Choroid plexus epithelial cell (primary cell): ENCODE measurements around the gene INPP5J.

ENCODE experiments used
- DNase-seq: peaks from one replicate; pipeline ENCODE4 v3.0.0-alpha.2; 2010; ENCODE audit warnings: low read depth
- H3K4me3 ChIP-seq: 2 replicates; pipeline ENCODE4 v1.5.1; 2011; ENCODE audit warnings: low read depth, mild to moderate bottlenecking, control low read depth, low read length, moderate library complexity
- CTCF ChIP-seq: conservative IDR thresholded peaks from 2 replicates; pipeline ENCODE4 v1.5.1; 2011; ENCODE audit warnings: low read depth, mild to moderate bottlenecking, control low read depth, inconsistent platforms, low read length, moderate library complexity

Gene INPP5J

GRCh38 chr22:31080164-31080847, 42.5 kb upstream of the INPP5J start:
- DNase-seq = no peak
- TF ChIP-seq CTCF = no peak
- peak overlapping the region; percentile 87 for H3K4me3 ChIP-seq

DNA sequence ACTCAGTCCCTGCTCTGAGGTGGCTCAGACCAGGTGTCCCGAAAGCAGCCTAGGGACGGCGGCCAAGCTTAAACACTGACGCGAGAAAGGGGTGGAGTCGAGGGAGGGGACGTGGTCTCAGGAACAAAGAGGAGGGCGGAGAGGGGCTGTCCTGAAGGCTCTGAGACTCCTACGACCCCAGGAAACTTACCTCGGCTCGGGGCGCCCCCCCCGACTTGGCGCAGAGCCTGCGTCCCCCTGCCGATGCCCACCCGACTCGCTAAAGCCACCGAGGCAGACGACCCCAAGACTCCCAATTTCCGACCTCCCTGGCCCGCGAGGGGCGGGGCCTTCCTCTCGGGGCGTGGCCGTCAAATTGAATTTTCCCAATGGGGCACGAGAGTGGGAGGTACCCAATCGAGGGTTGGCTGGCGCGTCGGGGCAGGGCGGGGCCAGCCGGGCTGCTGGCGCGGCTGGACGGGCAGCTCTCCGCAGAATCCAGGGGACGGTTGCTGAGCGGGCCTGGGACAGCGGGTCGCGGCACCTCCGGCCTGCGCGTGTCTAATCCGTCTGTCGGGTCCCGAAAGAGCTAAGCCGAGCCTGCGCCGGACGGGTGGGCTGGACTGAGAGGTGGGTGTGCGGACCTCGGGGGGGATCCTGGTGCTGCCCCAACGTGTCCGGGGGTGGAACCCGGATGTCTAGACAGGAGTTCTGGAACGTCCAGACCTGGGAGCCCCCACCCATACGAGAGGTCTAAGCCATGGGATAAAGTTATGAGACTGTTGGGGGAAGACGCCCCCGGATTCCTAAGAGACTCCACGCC, 41.7 kb upstream of the INPP5J start, which contains the start of gene SMTN:
TSS of gene SMTN (plus strand) at position 471 of the 802 bp plus-strand sequence. CDS start 1,941 bp downstream, outside the sequence.
- peak within 1 kb of the TSS; percentile 87 for H3K4me3 ChIP-seq
- DNase-seq = peak; percentile 87
- TF ChIP-seq CTCF = no peak

DNA sequence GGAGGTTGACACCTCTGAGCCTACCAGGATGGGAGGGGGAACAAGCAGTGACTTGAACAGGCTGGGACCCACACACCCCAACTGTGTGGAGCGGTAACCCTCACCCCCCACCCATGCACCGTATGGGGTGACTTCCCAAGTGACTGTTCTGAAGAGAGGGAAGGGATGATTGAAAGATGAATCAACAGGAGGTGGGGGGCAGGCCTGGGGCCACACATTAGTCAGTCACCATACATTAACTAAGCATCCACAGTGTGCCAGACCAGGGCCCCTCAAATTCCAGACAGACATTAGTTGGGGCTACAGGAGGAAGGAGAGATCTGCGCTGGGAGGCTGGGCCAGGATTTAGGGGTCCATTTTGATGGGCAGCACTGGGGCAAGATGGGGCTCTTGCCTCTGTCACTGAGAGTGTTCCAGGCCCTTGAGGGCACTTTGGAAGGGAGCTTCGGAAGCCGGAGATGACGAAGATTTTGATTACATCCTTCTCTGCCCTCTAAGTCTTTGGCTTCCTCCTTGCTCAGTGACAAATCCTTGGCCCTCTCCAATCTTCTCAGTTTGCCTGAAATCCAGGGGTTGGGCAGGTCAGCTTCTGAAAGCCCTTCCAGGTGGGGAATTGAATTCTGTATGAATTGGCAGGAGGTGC, 40.7 kb upstream of the INPP5J start:
- no peak for DNase-seq
- H3K4me3 ChIP-seq = peak overlapping the region; percentile 87
- no peak for TF ChIP-seq CTCF

GRCh38 chr22:31082606-31083376, 40.0 kb upstream of the INPP5J start:
- peak overlapping the region; percentile 87 for H3K4me3 ChIP-seq
- DNase-seq = peak; percentile 85

GRCh38 chr22:31083377-31083768, 39.4 kb upstream of the INPP5J start:
- DNase-seq = no peak
- no peak for TF ChIP-seq CTCF
- H3K4me3 ChIP-seq = peak overlapping the region; percentile 13

More at GRCh38 chr22:31082606-31083376, 40.0 kb upstream of the INPP5J start:
- peak; percentile 79 for TF ChIP-seq CTCF
